Coronary artery (tissue), 2 donors: ENCODE measurements around the gene ITPK1.
"Not testable (repeated sequence)": the region's sequence is repeated elsewhere in the genome, so short reads cannot be mapped to it uniquely, and the experiment has no call there.

Source experiments
- DNase-seq: peaks from one replicate; pipeline ENCODE4 v3.0.0-alpha.2; 2017; ENCODE audit warnings: low spot score
- H3K27ac ChIP-seq, 2 donors: fragments of 200-600 bp; sonication (generic); one replicate each; pipeline ENCODE4 v1.5.1; 2016 to 2019
- H3K4me3 ChIP-seq: fragments of 200-600 bp; sonication (generic); 2 replicates; pipeline ENCODE4 v1.5.1; 2016; ENCODE audit warnings: mild to moderate bottlenecking, moderate library complexity
- TF ChIP-seq, protein P1 (sequence below): fragments of 200-600 bp; sonication (generic); IDR thresholded peaks from one replicate; pipeline ENCODE4 v1.5.1; 2019; ENCODE audit warnings: antibody characterized with exemption

The ITPK1 gene

DNA sequence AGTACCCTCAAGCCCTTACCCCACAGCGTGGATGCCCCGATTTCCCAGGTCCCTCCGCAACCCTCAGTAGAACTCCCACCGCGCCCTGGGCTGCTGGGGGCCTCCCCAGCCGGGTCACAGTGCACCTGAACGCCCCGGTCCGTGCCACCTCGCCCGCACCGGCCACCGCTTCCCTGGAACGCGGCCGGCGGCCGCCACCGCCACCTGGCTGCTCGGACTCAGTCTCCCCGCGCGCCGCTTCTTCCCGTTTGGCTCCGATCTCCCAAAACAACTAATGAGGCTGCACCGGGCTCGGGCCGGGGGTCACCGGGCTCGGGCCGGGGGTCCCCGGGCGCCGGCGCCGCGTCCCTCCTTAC, 1.0 kb downstream of the ITPK1 start:
- Histone ChIP-seq H3K27ac (peak overlapping the region; percentile 92 to 100), H3K4me3 (peak overlapping the region; percentile 91)
- TF ChIP-seq, protein P1, sequence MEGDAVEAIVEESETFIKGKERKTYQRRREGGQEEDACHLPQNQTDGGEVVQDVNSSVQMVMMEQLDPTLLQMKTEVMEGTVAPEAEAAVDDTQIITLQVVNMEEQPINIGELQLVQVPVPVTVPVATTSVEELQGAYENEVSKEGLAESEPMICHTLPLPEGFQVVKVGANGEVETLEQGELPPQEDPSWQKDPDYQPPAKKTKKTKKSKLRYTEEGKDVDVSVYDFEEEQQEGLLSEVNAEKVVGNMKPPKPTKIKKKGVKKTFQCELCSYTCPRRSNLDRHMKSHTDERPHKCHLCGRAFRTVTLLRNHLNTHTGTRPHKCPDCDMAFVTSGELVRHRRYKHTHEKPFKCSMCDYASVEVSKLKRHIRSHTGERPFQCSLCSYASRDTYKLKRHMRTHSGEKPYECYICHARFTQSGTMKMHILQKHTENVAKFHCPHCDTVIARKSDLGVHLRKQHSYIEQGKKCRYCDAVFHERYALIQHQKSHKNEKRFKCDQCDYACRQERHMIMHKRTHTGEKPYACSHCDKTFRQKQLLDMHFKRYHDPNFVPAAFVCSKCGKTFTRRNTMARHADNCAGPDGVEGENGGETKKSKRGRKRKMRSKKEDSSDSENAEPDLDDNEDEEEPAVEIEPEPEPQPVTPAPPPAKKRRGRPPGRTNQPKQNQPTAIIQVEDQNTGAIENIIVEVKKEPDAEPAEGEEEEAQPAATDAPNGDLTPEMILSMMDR: no peak
- DNase-seq: no peak

DNA sequence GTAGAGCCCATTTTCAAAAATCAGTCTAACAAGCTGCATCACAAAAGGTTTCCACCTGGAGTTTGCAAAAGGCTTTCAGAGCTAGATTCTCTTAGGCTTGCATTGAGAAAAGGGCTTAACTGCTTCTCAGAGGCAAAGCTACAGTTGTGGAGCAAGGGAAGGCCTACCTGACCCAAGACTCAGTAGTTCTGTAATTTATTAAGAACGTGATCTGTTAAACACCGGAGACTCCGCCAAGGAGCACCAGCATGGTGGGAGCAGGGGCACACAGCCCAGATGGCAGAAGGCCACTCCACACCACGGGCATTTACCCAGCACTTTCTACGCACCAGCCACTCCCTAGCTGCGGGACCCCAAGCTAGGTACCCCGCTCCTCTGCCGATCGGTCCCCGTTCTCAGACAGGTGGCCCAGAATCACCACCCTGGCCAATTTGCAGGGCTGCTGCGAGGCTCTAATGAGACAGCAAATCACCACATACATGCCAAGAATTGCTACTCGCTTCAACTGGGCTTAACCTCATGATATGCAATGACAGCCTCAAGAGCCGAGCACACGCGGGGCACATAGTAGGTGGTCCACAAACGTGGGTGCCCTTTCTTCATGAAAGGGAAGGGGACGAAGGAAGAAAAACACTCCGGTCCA, 1.5 kb downstream of the ITPK1 start:
- Histone ChIP-seq H3K27ac (peak overlapping the region; percentile 92 to 100), H3K4me3 (peak overlapping the region; percentile 91)
- TF ChIP-seq, protein P1: no peak
- no peak for DNase-seq

DNA sequence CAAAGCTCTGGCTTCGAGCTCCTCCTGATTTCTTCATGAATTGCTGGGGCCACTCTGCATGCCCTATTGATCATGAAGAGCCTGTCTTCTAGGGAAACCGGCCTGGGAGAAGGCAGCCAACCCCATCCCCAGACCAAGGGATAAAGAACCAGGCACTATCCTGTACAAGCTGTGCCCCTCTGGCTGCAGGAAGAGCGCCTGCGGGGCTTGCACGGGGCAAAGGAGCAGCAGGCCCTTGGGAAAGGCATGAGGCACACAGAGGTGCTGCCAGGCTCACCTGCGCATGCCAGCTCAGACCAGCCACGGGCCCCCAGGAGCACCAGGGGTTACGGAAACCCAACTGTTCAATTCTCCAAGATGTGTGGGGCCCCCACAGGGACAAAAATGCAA, 2.1 kb downstream of the ITPK1 start:
- H3K27ac ChIP-seq: peak overlapping the region; percentile 92 to 100
- peak overlapping the region; percentile 91 for H3K4me3 ChIP-seq
- DNase-seq: no peak
- TF ChIP-seq, protein P1: no peak

DNA sequence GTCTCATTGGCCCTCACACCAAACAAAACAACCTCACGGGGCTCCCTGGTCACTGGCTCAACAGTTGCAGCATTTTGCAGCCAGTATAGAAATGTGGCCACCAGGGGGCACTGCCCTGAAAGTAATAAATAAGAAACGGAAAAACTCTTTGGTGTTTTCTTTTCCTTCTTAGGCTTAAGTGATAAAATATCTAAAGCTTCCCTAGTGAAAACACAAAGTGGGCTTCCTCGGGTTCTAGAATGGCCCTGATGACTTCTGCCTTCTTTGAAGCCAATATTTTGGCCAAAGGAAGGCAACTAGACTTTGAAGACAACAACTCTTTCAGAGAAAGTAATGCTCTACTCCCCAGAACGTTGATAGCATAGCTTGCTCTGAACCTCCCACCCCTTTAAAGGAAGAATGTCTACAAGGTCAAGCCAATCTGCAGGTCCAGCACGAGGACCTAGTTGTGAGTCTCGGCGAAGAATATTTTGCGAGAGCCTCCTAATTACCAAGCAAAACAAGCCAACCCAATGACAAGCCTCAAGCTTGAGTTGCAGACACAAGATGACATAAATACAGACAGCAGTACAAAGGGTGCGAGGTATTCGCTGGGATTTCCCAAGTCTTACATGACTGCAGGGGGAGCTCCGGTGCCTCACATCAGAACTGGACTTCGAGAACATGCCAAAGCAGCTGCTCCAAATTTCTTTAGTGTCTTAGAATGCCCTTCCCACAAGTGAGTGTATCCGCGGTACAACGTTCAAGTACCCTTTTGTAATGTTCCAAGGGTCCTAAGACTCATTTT, 2.6 kb downstream of the ITPK1 start:
- peak overlapping the region; percentile 91 for H3K4me3 ChIP-seq
- TF ChIP-seq, protein P1: peak; percentile 66
- no peak for DNase-seq
- H3K27ac ChIP-seq: peak overlapping the region; percentile 92 to 100

DNA sequence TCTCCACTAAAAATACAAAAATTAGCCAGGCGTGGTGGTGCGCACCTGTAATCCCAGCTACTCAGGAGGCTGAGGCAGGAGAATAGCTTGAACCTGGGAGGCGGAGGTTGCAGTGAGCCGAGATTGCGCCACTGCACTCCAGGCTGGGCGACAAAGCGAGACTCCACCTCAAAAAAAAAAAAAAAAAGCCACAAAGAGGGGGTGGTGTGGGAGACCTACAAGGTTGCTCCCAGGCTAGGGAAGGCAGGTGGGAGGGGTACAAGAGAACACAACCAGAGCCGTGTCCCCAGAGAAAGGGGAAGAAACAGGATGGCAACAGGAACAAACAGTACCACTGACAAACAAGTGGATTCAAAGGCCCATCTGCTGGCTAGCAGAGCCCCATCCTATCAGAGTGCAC, 4.2 kb downstream of the ITPK1 start:
- not testable (repeated sequence) for H3K4me3 ChIP-seq, DNase-seq, H3K27ac ChIP-seq

DNA sequence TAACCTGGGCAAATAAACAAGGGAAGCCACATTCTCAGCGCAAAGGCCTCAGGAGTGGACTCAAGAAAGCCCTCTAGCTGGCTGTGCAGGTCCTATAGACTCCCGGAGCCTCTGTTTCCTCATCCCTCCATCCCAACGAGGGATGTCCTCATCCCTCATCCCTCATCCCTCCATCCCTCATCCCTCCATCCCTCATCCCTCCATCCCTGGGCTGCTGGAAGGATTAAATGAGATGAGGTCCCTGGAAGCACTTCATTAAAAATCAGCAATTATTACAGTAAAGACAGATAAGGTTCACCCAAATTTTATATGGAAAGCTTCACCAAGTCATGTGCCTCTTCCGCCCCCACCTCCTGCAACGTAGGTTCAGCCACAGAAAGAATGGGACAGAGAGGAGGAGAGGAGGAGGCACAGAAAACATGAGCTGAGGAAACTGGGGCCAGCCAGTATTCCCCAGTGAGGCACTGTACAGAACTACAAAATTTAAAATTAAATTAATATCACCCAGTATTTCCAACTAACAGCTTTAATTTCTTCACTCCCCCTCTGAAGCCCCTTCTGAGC, 4.8 kb downstream of the ITPK1 start:
- no peak for DNase-seq
- Histone ChIP-seq H3K4me3 (no peak overlapping the region), H3K27ac (no peak overlapping the region)
- TF ChIP-seq, protein P1: no peak

DNA sequence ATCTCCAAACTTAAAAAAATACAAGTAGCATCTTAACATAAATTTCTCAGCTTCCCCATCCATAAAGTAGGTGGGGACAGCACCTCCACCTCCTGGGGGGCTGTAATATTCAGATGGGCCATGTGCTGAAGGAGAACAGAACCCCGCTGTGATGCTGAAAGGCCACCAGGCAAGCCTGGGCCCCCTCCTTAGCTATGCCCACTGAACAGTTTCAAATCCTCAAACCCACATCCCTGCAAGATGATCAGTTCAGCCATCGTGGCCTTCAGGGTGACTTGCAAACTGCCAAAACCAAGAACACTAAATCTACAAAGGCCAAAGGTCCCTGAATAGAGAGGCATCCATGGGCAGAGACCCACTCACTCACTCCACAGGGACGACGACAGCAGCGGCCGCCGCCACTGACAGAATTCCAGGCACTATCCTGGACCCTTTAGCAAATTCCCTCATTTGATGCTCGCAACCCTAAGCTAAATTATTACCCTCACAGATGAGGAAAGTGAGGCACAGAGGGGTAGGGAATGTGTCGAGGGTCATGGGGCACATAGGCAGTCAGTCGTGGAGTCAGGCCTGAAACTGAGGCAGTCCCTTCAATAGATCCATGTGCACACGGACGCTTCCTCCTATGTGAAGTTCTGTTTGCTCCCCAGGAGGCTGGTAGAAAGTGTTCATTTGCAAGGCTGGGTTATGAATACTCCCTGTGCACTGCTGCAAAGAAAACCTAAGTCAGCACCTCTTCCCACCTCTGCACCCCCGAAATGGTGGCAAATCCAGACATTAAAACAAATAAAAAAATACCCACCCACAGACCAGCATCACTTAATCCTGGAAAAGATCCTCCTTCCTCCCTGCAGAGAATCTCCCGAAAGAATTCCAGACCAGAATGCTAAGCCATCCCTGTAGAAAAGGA, 5.9 kb downstream of the ITPK1 start:
- H3K27ac ChIP-seq: no peak overlapping the region
- no peak overlapping the region for H3K4me3 ChIP-seq
- no peak for DNase-seq
- TF ChIP-seq, protein P1: no peak
